ENCODE results near the gene FASN.

DNA sequence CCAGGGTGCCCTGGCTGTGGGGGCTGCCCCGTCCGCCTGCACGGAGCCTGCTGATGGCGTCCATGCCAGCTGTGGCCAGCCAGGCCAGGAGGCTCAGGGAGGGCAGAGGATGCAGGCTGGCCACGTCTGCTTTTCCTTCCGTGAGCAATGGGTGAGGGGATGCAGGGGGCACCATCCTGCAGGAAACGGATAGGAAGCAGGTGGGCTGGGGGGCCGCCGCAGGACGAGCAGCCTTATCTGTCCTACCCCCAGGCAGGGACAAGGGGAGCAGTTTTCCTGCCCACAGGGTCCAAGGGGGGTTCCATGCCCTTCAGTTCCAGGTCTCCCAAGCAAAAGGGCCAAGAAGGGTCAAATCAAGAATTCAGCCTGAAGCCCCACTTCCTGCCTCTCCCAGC is 39.2 kb downstream of the FASN start:
- TF ChIP-seq, protein P1, sequence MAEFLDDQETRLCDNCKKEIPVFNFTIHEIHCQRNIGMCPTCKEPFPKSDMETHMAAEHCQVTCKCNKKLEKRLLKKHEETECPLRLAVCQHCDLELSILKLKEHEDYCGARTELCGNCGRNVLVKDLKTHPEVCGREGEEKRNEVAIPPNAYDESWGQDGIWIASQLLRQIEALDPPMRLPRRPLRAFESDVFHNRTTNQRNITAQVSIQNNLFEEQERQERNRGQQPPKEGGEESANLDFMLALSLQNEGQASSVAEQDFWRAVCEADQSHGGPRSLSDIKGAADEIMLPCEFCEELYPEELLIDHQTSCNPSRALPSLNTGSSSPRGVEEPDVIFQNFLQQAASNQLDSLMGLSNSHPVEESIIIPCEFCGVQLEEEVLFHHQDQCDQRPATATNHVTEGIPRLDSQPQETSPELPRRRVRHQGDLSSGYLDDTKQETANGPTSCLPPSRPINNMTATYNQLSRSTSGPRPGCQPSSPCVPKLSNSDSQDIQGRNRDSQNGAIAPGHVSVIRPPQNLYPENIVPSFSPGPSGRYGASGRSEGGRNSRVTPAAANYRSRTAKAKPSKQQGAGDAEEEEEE (CRISPR knock-in tag; IDR thresholded peaks at IDR 0.05; ENCODE audit: borderline replicate concordance) = no peak
- TF ChIP-seq KLF15 (CRISPR knock-in tag; IDR thresholded peaks at IDR 0.05; ENCODE audit: borderline replicate concordance) (no peak), ZFAT (CRISPR knock-in tag; conservative IDR thresholded peaks at IDR 0.05) (no peak), SIN3A (IDR thresholded peaks at IDR 0.05; ENCODE audit: borderline replicate concordance, low read depth, low read length) (no peak), POLR2AphosphoS5 (IDR thresholded peaks at IDR 0.05; ENCODE audit: low read depth, low read length) (peak; percentile 36; the same call in 1 of the 2 replicates), CCDC6 (CRISPR knock-in tag; IDR thresholded peaks at IDR 0.05) (no peak), HHEX (CRISPR knock-in tag; IDR thresholded peaks at IDR 0.05) (no peak), GTF2F1 (IDR thresholded peaks at IDR 0.05; ENCODE audit: low read length) (no peak), POLR2A (IDR thresholded peaks at IDR 0.05; ENCODE audit: insufficient read depth in 1 of 2, low read depth in 2 of 2, low read length in 2 of 2) (no peak), ZFP62 (CRISPR knock-in tag; IDR thresholded peaks at IDR 0.05) (no peak)
- TF ChIP-seq, protein P2, sequence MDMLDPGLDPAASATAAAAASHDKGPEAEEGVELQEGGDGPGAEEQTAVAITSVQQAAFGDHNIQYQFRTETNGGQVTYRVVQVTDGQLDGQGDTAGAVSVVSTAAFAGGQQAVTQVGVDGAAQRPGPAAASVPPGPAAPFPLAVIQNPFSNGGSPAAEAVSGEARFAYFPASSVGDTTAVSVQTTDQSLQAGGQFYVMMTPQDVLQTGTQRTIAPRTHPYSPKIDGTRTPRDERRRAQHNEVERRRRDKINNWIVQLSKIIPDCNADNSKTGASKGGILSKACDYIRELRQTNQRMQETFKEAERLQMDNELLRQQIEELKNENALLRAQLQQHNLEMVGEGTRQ (IDR thresholded peaks at IDR 0.05; ENCODE audit: low read depth, low read length) = no peak
- TF ChIP-seq, protein P2 (CRISPR knock-in tag; IDR thresholded peaks at IDR 0.05; ENCODE audit: borderline replicate concordance) = no peak
- TF ChIP-seq, protein P3, sequence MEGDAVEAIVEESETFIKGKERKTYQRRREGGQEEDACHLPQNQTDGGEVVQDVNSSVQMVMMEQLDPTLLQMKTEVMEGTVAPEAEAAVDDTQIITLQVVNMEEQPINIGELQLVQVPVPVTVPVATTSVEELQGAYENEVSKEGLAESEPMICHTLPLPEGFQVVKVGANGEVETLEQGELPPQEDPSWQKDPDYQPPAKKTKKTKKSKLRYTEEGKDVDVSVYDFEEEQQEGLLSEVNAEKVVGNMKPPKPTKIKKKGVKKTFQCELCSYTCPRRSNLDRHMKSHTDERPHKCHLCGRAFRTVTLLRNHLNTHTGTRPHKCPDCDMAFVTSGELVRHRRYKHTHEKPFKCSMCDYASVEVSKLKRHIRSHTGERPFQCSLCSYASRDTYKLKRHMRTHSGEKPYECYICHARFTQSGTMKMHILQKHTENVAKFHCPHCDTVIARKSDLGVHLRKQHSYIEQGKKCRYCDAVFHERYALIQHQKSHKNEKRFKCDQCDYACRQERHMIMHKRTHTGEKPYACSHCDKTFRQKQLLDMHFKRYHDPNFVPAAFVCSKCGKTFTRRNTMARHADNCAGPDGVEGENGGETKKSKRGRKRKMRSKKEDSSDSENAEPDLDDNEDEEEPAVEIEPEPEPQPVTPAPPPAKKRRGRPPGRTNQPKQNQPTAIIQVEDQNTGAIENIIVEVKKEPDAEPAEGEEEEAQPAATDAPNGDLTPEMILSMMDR (CRISPR knock-in tag; IDR thresholded peaks at IDR 0.05) = no peak
- TF ChIP-seq, protein P4, sequence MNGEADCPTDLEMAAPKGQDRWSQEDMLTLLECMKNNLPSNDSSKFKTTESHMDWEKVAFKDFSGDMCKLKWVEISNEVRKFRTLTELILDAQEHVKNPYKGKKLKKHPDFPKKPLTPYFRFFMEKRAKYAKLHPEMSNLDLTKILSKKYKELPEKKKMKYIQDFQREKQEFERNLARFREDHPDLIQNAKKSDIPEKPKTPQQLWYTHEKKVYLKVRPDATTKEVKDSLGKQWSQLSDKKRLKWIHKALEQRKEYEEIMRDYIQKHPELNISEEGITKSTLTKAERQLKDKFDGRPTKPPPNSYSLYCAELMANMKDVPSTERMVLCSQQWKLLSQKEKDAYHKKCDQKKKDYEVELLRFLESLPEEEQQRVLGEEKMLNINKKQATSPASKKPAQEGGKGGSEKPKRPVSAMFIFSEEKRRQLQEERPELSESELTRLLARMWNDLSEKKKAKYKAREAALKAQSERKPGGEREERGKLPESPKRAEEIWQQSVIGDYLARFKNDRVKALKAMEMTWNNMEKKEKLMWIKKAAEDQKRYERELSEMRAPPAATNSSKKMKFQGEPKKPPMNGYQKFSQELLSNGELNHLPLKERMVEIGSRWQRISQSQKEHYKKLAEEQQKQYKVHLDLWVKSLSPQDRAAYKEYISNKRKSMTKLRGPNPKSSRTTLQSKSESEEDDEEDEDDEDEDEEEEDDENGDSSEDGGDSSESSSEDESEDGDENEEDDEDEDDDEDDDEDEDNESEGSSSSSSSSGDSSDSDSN (CRISPR knock-in tag; IDR thresholded peaks at IDR 0.05) = no peak

All from HepG2 (cell line).